Measurements from ENCODE around the gene GAB2. TPM values are rescaled to one million over a fixed set of nuclear protein-coding genes. Genes with fewer than 3 reads are reported as not detected.
"Not testable (repeated sequence)": the region's sequence is repeated elsewhere in the genome, so short reads cannot be mapped to it uniquely, and the experiment has no call there.

The GAB2 gene
- total RNA-seq, 1 donor from 2014 or later = 63.3 TPM

GRCh38 chr11:78274739-78275138, 142.9 kb downstream of the GAB2 start:
- DNase-seq (ENCODE audit: low spot score) (no peak), ATAC-seq (no peak)
- intact Hi-C loops (cut with DNase I) = no loop called here

- intact Hi-C loops (cut with DNase I); DNase-seq (ENCODE audit: low spot score); ATAC-seq: not testable (repeated sequence)
Measured at GRCh38 chr11:78272625-78273269, 144.9 kb downstream of the GAB2 start.

- DNase-seq (ENCODE audit: low spot score); ATAC-seq; intact Hi-C loops (cut with DNase I): not testable (repeated sequence)
Measured at GRCh38 chr11:78271801-78272200, 145.8 kb downstream of the GAB2 start.

GRCh38 chr11:78270971-78271370, 146.6 kb downstream of the GAB2 start:
- intact Hi-C loops (cut with DNase I) = no loop called here
- ATAC-seq = no peak
- DNase-seq (ENCODE audit: low spot score) = no peak

- intact Hi-C loops (cut with DNase I) = loop anchor here (2.0 kb wide), 1 partner anchor 43 kb away; no protein-coding TSS in a partner anchor
Measured at GRCh38 chr11:78269806-78270205, 147.8 kb downstream of the GAB2 start.

GRCh38 chr11:78268591-78269410, 148.8 kb downstream of the GAB2 start:
- peak; percentile 94 for ATAC-seq
- intact Hi-C loops (cut with DNase I) = loop anchor here (2.0 kb wide), 1 partner anchor 44 kb away; no protein-coding TSS in a partner anchor
- peak; percentile 65 for DNase-seq (ENCODE audit: low spot score)

More at GRCh38 chr11:78269806-78270205, 147.8 kb downstream of the GAB2 start:
- DNase-seq (ENCODE audit: low spot score) (no peak), ATAC-seq (peak; percentile 18)

- intact Hi-C loops (cut with DNase I) = no loop called here
- DNase-seq (ENCODE audit: low spot score) = no peak
- ATAC-seq = no peak
Measured at GRCh38 chr11:78266451-78266850, 151.2 kb downstream of the GAB2 start.

- intact Hi-C loops (cut with DNase I) = no loop called here
Measured at GRCh38 chr11:78265326-78265725, 152.3 kb downstream of the GAB2 start.

GRCh38 chr11:78262691-78263090, 154.9 kb downstream of the GAB2 start:
- ATAC-seq = no peak
- intact Hi-C loops (cut with DNase I) = no loop called here
- no peak for DNase-seq (ENCODE audit: low spot score)

More at GRCh38 chr11:78265326-78265725, 152.3 kb downstream of the GAB2 start:
- ATAC-seq (no peak), DNase-seq (ENCODE audit: low spot score) (no peak)

- intact Hi-C loops (cut with DNase I) = no loop called here
- DNase-seq (ENCODE audit: low spot score) = no peak
- no peak for ATAC-seq
Measured at GRCh38 chr11:78262238-78262637, 155.4 kb downstream of the GAB2 start.

- ATAC-seq (no peak), DNase-seq (ENCODE audit: low spot score) (no peak)
- intact Hi-C loops (cut with DNase I) = no loop called here
Measured at GRCh38 chr11:78261828-78262227, 155.8 kb downstream of the GAB2 start.

GRCh38 chr11:78261367-78261766, 156.3 kb downstream of the GAB2 start:
- no peak for DNase-seq (ENCODE audit: low spot score)
- intact Hi-C loops (cut with DNase I) = no loop called here
- ATAC-seq = no peak

- intact Hi-C loops (cut with DNase I) = no loop called here
- ATAC-seq = no peak
Measured at GRCh38 chr11:78259777-78260487, 157.7 kb downstream of the GAB2 start.

GRCh38 chr11:78257654-78258053, 160.0 kb downstream of the GAB2 start:
- intact Hi-C loops (cut with DNase I) = no loop called here
- DNase-seq (ENCODE audit: low spot score) (no peak), ATAC-seq (no peak)

More at GRCh38 chr11:78259777-78260487, 157.7 kb downstream of the GAB2 start:
- DNase-seq (ENCODE audit: low spot score) = no peak

- peak; percentile 95 for ATAC-seq
- DNase-seq (ENCODE audit: low spot score) = peak; percentile 84
- intact Hi-C loops (cut with DNase I) = no loop called here
Measured at GRCh38 chr11:78256962-78257361, 160.7 kb downstream of the GAB2 start.

- intact Hi-C loops (cut with DNase I) = no loop called here
- DNase-seq (ENCODE audit: low spot score) (no peak), ATAC-seq (no peak)
Measured at GRCh38 chr11:78255919-78256318, 161.7 kb downstream of the GAB2 start.

GRCh38 chr11:78254268-78254667, 163.4 kb downstream of the GAB2 start:
- ATAC-seq (no peak), DNase-seq (ENCODE audit: low spot score) (no peak)
- intact Hi-C loops (cut with DNase I) = no loop called here

- ATAC-seq (no peak), DNase-seq (ENCODE audit: low spot score) (no peak)
- intact Hi-C loops (cut with DNase I) = no loop called here
Measured at GRCh38 chr11:78253797-78254196, 163.8 kb downstream of the GAB2 start.

GRCh38 chr11:78251083-78251775, 166.4 kb downstream of the GAB2 start:
- ATAC-seq = peak; percentile 36
- no peak for DNase-seq (ENCODE audit: low spot score)
- intact Hi-C loops (cut with DNase I) = no loop called here
